GM21576 (cell line): Measurements from ENCODE around the gene LHFPL6.

ENCODE experiments used
- ATAC-seq: cut with Tn5 transposase; IDR thresholded peaks from one replicate; pipeline ENCODE4 v1.9.1; 2021; ENCODE audit warnings: mild to moderate bottlenecking, moderate library complexity; ENCODE audit not compliant: unreplicated experiment

LHFPL6 gene

DNA sequence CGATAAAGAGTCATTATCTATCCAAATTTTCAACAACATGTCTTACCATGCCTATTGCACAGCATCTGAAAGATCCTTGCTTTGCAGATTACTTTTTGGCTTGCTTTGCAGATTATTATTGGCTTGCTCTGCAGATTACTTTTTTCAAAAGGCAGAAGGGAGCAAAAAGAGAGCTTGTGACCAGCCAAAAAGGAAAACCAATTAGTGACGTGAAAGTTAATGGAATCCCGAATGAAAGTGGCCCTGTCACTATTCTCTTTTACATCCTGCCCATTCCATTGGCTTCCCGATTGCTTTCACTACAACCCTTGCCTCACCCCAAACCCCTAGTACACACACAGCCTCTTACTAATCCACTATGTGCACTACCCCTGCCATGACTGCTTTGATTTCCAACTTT, 81.3 kb downstream of the LHFPL6 start:
- ATAC-seq: no peak

DNA sequence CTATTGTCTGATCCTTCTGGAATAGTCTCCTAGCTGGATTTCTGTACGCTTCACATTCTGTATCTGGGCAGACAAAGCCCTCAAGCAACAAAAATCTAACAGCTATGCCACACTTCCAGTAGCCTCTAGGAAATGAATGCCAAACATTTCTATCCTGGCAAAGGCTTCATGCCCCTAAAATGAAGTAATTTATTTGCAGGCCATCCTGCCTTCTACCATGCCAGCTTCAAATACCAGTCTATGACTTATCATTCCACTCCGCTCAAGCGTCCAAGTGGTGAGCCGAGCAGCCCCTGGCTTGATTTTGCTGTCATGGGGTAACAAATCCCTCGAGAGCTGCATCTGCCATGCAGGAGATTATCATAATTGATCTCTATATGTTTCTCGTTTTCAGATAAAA, 86.9 kb downstream of the LHFPL6 start:
- no peak for ATAC-seq

DNA sequence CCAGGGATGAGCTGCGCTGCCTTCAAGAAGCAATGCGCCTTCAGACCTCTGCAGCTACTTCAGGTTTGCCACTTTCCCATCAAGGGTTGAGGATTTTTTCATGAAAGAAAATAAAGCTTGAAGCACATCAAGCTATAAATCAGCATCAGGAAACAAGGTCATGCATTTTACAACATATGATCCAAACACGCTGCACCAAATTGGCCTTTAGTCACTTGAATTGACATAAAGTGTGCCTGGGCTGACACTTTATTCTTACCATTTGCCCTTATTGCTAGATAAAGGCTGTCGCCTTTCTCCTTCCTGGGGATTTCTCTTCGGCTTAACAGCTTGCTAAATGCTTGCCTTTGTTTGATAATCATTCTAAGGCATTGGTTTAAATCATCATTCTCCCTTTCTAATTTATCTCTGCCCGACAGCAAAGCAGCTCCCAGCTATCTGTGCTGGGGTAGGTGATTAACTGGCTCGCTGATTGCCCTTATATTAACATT, 87.7 kb downstream of the LHFPL6 start:
- ATAC-seq: no peak

DNA sequence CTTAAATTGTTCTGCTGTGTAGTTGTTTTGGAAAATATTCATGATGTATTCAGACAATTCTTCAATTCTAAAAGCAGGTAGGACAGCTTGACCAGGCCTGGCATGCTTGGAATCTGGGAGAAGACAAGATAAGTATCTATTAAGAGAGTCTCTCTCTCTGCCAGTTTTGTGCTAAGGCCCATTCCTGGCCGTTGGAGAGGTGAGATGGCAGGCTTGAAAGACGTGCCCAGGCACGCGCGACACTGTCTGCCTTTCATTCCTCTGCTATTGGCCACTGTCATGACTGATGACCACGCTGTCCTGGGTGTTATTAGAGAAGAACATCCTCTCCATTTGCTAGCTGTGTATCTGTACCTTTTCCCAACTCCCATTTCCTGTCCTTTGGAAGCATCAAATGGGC, 90.3 kb downstream of the LHFPL6 start:
- ATAC-seq: no peak

DNA sequence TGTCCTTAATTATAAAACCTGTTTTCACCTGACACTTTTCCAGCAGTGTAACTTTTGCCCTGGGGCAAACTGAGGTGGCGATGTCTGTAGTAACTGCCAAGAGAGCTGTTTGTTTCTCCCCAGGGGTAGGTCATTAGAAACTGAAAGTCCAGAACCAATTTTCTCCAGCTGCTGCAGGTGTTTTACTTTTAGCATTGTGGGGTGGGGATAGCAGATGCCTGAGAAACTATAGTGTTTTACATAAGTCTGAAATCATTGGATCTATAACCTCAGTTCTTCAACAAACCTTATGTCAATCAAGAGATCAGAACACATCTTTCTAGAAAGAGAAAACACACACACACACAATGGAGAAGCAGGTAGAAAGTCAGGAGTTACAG, 92.7 kb downstream of the LHFPL6 start:
- peak; percentile 62 for ATAC-seq

DNA sequence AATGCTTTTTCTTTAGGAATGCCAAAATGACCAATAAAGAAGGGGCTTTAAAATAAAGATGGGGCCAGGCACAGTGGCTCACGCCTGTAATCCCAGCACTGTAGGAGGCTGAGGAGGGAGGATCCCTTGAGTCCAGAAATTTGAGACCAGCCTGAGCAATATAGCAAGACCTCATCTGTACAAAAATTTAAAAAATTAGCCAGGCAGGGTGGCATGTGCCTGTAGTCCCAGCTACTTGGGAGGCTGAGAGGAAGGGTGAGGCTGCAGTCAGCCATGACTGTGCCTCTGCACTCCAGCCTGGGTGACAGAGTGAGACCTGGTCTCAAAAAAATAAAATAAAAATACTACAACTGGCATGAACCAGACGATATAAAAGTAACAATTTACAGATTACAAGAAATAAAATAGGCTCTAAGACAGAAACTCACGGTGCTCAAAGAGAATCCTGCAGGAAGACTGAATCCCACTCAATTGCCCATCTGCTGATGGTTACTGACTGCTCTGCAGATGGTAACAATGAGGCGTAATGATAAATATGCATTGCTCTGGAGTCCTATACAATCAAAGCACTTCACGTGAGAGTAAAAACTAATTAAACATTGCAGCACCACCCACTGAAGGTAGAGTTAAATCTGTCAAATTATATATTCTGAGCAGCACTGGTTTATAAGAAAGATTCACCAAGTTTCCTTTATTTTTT, 93.2 kb downstream of the LHFPL6 start:
- ATAC-seq: no peak

DNA sequence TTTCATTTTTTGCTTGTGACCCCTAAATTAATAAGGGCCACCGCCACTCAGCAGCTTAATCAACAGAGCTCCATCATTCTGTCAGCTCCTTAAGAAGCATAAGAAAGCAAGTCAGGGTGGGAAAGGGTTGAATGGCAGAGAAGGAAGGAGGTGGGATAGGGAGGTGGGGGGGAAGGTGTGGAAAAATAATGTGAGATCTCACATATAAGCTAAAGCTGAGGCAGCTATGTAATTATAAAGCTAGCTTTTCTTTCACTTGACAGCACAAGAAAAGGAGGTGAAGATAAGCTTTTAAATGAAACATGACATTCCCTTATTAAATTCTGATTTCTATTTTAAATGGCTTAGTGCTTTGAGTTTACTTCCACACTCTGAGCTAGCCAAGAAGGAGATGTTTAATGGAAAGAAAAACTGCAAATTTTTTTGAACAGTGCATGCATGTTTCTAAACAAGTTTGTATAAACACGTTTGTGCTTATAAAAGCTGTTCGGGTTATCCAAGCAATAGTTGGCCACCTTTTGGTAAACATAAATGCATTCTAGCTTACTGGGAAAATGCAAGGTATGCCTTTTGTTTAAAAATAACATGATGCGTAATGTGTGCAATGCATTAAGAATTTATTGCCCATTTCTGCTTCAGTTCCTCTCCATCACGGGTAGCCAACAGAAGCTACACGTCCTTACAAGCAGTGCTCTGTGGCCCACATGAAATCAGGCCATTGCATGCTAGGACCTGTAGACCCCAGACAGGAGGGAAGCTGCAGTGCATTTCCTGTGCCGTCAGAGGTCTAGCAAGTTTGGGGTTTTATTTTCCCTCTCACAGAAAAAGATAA, 96.2 kb downstream of the LHFPL6 start:
- no peak for ATAC-seq

DNA sequence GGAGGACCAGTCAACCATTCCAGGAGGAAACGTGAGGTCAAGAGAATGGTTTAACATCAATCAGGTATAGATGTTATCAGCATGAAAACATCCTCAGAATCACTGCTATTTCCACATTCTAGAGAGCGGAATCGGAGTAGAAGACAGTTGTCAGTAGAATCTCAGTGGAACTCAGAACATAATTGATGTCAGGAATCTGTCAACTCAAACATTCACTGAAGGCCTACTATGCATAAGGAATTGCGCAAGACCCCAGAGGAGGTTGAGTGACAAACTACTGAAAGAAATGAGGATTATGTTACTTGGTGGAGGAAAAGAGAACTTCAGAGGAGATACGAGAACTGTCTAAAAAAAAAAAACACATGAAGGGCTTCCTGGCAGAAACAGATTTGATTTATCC, 97.8 kb downstream of the LHFPL6 start:
- ATAC-seq: no peak

DNA sequence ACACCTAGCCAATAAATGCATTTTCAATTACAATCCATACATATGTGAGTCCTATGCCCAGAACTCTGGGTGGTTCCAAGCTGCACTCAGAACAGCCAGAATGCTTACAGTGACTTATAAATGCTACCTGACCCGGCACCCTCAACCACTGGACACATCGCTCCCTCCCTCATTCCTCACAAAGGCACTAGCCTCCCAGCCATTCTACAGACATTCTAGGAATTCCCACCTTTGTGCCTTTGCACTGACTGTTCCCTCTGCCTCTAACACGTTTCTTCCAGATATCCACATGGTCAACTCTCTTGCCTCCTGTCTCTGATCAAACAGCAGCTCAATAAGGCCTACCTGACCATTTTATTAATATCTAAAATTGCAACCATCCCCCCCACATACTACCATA, 99.9 kb downstream of the LHFPL6 start:
- ATAC-seq: no peak

DNA sequence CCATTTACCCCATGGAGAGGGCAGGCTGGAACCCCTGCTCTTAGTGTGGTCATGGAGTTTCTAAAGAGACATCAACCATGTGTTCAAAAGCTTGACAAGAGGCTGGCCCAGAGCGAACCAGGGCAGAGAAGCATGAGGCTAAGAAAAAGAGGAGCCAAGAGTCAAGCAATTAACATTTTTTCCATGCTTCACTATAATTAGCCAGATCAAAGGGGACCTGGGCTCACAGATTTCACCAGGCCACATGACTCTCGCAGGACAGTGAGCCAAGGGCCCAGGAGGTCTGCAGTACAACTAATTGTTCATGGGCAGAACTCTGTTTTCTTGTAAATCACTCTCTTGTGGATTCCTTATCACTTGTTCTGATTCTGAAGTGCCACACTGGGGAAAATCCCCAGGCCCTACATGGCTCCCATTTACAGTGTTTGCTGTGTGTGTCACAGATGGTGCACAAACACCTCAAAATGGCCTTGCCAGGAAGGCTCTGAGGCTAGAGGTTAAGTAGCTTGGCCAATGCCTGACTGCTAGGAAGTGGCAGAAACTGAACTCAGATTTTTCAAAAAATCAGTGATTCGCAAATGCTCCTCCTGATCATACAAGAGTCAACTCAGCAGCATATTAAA, 101.2 kb downstream of the LHFPL6 start:
- ATAC-seq: no peak

DNA sequence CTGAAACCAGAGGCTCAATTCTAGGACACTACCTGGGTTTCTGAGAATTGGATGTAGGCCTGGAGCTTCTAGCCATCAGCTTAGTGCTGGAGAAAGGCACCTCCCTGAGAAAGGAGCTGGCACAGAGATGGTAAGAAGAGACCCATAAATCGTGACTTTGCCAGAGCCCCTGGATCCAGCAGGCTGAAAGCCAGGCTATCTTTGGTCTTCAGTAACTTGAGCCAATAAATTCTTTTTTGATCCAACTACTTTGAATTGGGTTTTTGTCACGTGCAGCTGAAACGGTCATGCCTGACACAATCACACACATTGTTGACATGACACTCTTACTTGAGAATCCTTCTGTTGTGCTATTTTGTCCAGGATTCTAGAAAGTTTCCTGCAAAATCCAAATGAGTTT, 103.4 kb downstream of the LHFPL6 start:
- no peak for ATAC-seq

DNA sequence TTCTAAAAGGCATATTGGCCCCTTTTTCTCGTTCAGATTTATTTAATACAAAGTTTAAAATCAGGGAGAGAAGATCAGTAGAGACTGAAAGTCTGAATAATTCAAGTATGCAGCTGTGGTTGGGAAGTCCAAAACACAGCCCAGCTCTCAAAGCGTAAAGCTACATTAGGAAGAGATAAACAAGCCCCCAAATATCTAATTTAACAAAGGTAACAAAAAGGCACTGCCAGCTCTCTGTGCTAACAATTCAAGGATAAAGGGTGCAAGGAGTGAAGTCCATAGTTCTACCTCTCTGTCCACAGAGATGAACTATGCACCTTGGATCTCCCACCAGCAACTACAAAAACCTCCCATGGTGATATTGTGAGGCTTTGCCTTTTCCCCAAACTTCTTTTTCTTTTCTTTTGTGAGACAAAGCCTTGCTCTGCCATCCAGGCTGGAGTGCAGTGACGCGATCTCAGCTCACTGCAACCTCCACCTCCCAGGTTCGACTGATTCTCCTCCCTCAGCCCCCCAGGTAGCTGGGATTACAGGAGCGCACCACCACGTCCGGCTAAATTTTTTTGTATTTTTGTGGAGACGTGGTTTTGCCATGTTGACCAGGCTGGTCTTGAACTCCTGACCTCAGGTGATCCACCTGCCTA, 104.4 kb downstream of the LHFPL6 start:
- no peak for ATAC-seq

DNA sequence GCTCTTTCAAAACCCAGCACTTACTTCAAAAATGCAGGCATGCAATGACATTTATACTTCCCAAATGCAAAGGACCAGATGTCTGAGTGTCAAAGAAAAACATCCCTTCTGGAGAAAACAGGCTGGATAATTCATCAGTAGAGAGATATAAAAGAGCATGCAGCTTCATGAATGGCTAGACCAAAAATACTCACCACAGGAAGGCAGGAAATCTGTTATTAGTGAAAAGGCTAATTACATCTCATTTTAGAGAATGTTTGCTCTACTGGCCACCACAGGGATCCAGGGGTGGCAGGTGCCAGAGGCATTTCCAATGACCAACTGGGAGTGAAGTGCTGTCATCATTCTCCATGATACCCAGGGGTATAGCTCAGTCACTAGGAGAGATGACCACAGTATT, 106.5 kb downstream of the LHFPL6 start:
- ATAC-seq: no peak

DNA sequence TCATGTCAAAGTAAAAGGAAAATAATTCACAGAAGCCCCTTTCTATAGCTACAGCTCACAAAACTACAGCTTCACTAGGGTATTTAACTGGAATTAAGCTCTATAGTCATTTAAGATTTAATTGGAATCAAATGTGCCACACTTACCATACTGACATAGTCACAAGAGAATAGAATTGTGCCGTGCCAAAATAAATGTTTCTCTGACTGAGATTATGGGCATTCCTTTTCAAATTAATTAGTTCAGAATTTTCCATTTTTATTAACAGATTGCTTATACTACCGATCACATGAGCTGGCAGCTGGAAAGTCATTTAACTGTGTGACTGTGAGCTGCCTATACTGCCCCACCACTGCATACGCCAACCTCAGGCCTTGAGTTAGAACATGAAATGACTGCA, 108.4 kb downstream of the LHFPL6 start:
- no peak for ATAC-seq

DNA sequence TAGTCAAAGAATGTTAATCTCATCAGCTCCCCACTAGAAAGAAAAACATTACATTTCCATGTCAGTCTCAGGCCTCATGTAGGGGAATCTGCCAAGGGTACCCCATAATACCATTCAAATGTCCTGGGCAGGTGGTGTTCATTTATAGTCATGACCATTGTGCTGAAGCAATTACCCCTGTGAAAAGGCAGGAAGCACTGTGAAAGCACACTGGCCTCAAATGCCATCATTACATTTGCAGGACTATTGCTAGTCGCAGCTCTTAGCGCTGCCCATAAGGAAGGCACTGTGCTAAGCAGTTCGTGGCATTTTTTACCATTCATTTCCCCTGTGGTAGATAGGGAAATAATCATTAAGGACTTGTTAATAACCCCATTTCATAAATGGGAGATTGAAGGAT, 109.0 kb downstream of the LHFPL6 start:
- ATAC-seq: no peak

DNA sequence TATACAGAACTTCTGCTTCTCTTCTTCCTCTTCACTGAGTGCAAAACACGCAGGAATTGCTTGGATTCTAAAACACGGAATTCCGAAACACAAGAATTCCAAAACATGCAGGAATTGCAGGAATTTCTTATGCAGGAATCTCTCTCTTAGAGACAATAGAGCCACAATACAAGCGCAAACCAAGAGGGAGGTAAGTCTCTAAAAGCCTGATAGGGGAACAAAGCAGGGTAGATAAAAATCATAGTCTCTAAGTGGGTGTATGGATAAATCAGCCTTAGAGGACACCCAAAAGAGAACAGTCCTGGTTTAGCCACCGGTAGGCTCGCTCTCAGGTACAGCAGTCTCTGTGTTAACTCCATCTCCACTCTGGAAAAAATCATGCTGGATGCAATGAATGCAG, 112.9 kb downstream of the LHFPL6 start:
- ATAC-seq: no peak

DNA sequence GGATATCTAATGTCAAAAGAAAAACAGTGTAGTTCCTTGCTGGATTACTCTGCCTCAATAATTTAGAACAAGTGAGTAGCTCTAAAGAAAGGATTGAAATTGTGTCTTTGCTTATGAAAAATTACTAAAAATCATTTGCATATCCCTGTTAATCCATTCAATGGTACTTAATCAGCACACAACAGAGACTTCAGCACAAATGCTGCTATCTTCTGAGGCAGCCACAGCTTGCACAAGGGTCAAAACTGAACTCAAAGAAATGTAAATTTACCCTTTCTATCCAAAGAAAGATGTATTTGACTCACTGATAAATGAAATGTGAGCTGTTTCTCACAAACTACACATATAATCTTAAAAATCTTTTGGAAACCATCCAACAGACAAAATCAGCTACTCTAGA, 116.2 kb downstream of the LHFPL6 start:
- ATAC-seq: no peak

DNA sequence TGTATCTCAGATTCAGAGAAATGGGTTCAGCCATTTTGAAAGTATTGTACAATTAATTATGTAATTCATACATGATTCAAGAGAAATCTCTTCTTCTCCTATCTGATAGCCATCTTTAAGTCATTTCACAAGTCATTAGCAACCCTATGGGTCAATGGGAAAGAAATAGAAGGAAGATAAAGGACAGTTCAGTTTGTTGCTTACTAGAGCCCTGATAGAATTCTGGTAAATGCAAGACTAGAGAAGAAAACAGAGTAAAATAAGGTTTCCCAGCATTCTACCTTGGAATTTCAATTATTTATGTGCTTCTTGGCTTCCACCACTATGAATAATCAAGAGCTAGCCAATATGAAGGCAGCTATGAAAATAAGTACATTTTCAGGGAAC, 117.7 kb downstream of the LHFPL6 start:
- no peak for ATAC-seq

DNA sequence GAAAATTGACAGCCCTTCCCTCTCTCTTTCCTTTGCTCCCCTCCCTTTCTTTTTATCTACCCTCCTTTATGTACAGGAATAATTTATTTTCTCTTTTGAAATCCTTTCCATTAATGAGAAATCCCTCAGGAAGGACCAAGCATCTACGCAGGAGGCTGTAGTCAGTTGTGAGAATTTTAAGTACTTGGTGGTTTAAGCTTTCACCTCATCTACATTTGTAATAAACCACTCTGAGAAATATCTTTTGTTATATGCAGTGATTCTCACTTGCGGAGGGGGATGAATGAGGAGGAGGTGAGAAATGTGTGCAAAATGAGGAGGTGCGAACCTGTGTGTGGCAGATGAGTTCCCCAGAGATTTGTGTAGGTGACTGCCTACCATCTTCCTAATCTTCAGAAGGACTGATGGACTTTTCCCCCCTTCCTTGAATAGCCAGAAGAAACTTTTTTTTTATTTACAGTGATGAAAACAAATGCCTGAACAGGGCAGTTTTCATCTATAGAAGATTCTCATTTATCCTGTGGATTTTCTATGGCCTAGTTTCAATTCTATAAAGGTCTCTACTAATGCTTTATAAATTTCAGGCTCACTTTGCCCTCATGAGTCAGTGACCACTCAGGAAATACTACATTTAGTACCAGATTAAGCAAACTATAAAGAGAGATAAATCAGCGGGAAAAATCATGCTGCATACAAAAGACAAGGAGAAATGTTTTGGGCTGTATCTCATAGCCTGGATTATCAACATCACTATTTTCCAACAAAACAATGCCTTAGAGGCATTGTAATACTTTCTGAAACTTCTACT, 118.3 kb downstream of the LHFPL6 start:
- ATAC-seq: no peak

DNA sequence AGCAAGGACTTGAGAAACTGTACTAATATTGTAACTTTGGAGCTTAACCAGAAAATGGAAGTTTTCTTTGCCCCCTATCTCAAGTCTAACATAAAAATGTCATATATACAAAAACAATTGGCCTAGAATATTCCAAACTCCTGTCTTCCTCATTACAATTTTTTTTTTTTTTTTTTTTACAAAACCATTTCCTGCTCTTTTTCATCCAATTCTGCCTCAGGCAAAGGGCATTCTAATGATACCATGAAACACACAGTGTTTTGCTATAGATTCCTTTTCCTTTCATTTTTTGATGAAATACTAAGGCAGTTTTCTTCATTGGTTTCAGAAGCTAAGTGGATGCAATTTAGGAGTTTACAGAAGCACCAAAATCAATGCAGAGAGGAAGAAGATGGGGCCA, 119.7 kb downstream of the LHFPL6 start:
- no peak for ATAC-seq

DNA sequence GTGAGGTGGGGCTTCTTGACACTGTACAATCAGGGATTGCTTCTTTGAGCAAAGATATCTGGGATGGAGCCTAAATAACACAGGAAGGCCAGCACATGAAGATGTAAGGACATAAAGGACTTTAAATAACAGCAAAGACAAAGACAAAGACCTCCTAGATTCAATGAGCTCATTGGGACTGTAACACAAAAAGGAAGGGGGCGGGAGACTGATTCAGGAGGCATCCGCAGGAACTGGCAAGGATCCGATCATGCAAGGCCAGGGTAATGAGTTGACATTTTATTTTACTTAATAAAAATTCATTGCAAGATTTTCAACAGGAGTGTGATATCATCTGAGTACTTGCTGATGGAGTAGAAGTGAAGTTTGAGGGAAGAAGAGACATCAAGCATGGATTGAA, 121.5 kb downstream of the LHFPL6 start:
- no peak for ATAC-seq
